ENCODE measurements around the gene NBL1.

DNA sequence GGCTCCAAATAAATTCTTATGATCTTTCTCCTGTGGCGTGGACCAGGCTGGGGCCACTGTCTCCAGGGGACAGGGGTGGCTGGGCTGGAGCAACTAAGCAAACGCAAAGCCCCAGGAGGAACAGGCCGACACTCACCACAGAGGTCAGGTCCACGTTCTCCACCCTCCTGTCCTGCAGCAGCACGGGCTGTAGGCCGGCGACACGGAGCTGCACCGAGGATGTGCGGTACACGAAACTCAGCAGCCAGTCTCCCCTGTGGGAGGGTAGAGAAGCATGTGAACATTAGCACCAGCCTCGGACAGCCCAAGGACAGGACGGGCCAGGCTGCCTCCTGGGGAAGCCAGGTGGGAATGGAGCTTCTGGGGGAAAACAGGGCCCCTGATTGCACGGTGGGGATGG is 50.2 kb downstream of the NBL1 start:
- TF ChIP-seq, protein P1, sequence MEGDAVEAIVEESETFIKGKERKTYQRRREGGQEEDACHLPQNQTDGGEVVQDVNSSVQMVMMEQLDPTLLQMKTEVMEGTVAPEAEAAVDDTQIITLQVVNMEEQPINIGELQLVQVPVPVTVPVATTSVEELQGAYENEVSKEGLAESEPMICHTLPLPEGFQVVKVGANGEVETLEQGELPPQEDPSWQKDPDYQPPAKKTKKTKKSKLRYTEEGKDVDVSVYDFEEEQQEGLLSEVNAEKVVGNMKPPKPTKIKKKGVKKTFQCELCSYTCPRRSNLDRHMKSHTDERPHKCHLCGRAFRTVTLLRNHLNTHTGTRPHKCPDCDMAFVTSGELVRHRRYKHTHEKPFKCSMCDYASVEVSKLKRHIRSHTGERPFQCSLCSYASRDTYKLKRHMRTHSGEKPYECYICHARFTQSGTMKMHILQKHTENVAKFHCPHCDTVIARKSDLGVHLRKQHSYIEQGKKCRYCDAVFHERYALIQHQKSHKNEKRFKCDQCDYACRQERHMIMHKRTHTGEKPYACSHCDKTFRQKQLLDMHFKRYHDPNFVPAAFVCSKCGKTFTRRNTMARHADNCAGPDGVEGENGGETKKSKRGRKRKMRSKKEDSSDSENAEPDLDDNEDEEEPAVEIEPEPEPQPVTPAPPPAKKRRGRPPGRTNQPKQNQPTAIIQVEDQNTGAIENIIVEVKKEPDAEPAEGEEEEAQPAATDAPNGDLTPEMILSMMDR (IDR thresholded peaks at IDR 0.05 in 2 of 3, conservative IDR thresholded peaks at IDR 0.05 in 1 of 3; ENCODE audit: insufficient read depth in 2 of 3, low read depth in 1 of 3, low read length in 3 of 3) = no peak
- TF ChIP-seq ZNF764 (CRISPR knock-in tag; IDR thresholded peaks at IDR 0.05; ENCODE audit: low read depth) = no peak
